Mesenchymal stem cell (in vitro differentiated cells and primary cell): Measurements from ENCODE around the gene SLC4A1.

Experiments
- DNase-seq: peaks from one replicate; pipeline ENCODE4 v3.0.0-alpha.2; 2013
- H2AFZ ChIP-seq: one replicate; pipeline ENCODE4 v1.6.1; 2013; ENCODE audit warnings: low read depth, mild to moderate bottlenecking, control low read depth, inconsistent platforms, low read length, moderate library complexity
- H2AK5ac ChIP-seq: 2 replicates; pipeline ENCODE4 v1.6.1; 2013; ENCODE audit warnings: low read length, moderate library complexity, mild to moderate bottlenecking, inconsistent platforms; ENCODE audit not compliant: severe bottlenecking
- H2BK120ac ChIP-seq: one replicate; pipeline ENCODE4 v1.6.1; 2013; ENCODE audit warnings: low read depth, mild to moderate bottlenecking, inconsistent platforms, low read length, moderate library complexity
- H2BK12ac ChIP-seq, 2 experiments: one replicate each; pipeline ENCODE4 v1.6.1; 2013; ENCODE audit warnings: inconsistent platforms in 2 of 2, low read length in 2 of 2, mild to moderate bottlenecking in 2 of 2, moderate library complexity in 2 of 2, control low read depth in 1 of 2
- H2BK15ac ChIP-seq: one replicate; pipeline ENCODE4 v1.6.1; 2013; ENCODE audit warnings: mild to moderate bottlenecking, low read depth, inconsistent platforms; ENCODE audit not compliant: poor library complexity, severe bottlenecking
- H2BK5ac ChIP-seq: 2 replicates; pipeline ENCODE4 v1.6.1; 2013; ENCODE audit warnings: low read depth, mild to moderate bottlenecking, low read length, control low read depth, inconsistent platforms; ENCODE audit not compliant: poor library complexity, severe bottlenecking
- H3K14ac ChIP-seq, 2 experiments: one replicate each; pipeline ENCODE4 v1.6.1; 2013; ENCODE audit warnings: inconsistent platforms in 2 of 2, low read length in 2 of 2, control low read depth in 1 of 2, mild to moderate bottlenecking in 1 of 2, moderate library complexity in 1 of 2
- H3K18ac ChIP-seq, 2 experiments: one replicate each; pipeline ENCODE4 v1.6.1; 2013; ENCODE audit warnings: inconsistent platforms in 2 of 2, low read length in 2 of 2, control low read depth in 1 of 2, low read depth in 1 of 2, mild to moderate bottlenecking in 1 of 2
- H3K23ac ChIP-seq, 2 experiments: one replicate each; pipeline ENCODE4 v1.6.1; 2013; ENCODE audit warnings: inconsistent platforms in 2 of 2, low read length in 2 of 2, mild to moderate bottlenecking in 2 of 2, moderate library complexity in 2 of 2, control low read depth in 1 of 2
- H3K27ac ChIP-seq: 2 replicates; pipeline ENCODE4 v1.5.1; 2013; ENCODE audit warnings: mild to moderate bottlenecking, moderate library complexity, low read length, control low read depth, inconsistent platforms; ENCODE audit not compliant: poor library complexity, severe bottlenecking
- H3K27me3 ChIP-seq, 2 experiments: 2 replicates each; pipeline versions ENCODE4 v1.6.1 to v1.7.0; 2013; ENCODE audit warnings: low read length in 2 of 2, mild to moderate bottlenecking in 2 of 2, moderate library complexity in 2 of 2, control low read depth in 1 of 2, inconsistent platforms in 1 of 2; ENCODE audit not compliant: control insufficient read depth in 1 of 2, insufficient read depth in 1 of 2
- H3K36me3 ChIP-seq, 2 experiments: 2 replicates each; pipeline versions ENCODE4 v1.6.1 to v1.7.0; 2013; ENCODE audit warnings: low read length in 2 of 2, control low read depth in 1 of 2, inconsistent platforms in 1 of 2, low read depth in 1 of 2, mild to moderate bottlenecking in 1 of 2; ENCODE audit not compliant: insufficient read depth in 2 of 2, control insufficient read depth in 1 of 2
- H3K4ac ChIP-seq, 2 experiments: one replicate each; pipeline ENCODE4 v1.6.1; 2013; ENCODE audit warnings: inconsistent platforms in 2 of 2, low read length in 2 of 2, mild to moderate bottlenecking in 2 of 2, moderate library complexity in 2 of 2, control low read depth in 1 of 2, low read depth in 1 of 2
- H3K4me1 ChIP-seq: 2 replicates; pipeline ENCODE4 v1.6.1; 2013; ENCODE audit warnings: low read depth, low read length, control low read depth; ENCODE audit not compliant: control insufficient read depth, insufficient read depth
- H3K4me2 ChIP-seq: 2 replicates; pipeline ENCODE4 v1.6.1; 2013; ENCODE audit warnings: low read length, mild to moderate bottlenecking, inconsistent platforms; ENCODE audit not compliant: poor library complexity, severe bottlenecking
- H3K4me3 ChIP-seq, 2 experiments: 2 replicates each; pipeline versions ENCODE4 v1.5.1 to v1.7.0; 2013; ENCODE audit warnings: low read length in 2 of 2, mild to moderate bottlenecking in 2 of 2, control low read depth in 1 of 2, low read depth in 1 of 2; ENCODE audit not compliant: insufficient read depth in 1 of 2
- H3K79me1 ChIP-seq: replicated peaks from 2 replicates; pipeline ENCODE4 v1.6.1; 2013; ENCODE audit warnings: mild to moderate bottlenecking, control low read depth, low read length, inconsistent platforms; ENCODE audit not compliant: poor library complexity, severe bottlenecking
- H3K9ac ChIP-seq: 2 replicates; pipeline ENCODE4 v1.7.0; 2013; ENCODE audit warnings: mild to moderate bottlenecking, low read length, moderate library complexity
- H3K9me3 ChIP-seq: 2 replicates; pipeline ENCODE4 v1.7.0; 2013; ENCODE audit warnings: mild to moderate bottlenecking, low read length; ENCODE audit not compliant: control insufficient read depth
- H4K8ac ChIP-seq: one replicate; pipeline ENCODE4 v1.6.1; 2013; ENCODE audit warnings: inconsistent platforms, mild to moderate bottlenecking, low read length, moderate library complexity
- H4K91ac ChIP-seq: one replicate; pipeline ENCODE4 v1.6.1; 2013; ENCODE audit warnings: mild to moderate bottlenecking, low read length, inconsistent platforms
- WGBS: methylation state at CpG from one replicate; pipeline ENCODE4 v1.1.7; 2013; ENCODE audit warnings: mixed read lengths; 5-methylcytosine and 5-hydroxymethylcytosine counted together

The SLC4A1 gene

GRCh38 chr17:44204441-44204882 is 63.5 kb downstream of the SLC4A1 start:
- Histone ChIP-seq H2BK5ac (no peak overlapping the region), H2BK120ac (no peak overlapping the region), H3K79me1 (peaks cover 19% of the 10 kb centered on the region), H3K4me3 (no peak overlapping the region), H2BK12ac (peak overlapping the region in 1 of 2 experiments; percentile 3), H3K27me3 (no peaks in the 10 kb centered on the region), H2BK15ac (no peak overlapping the region), H3K9me3 (no peaks in the 10 kb centered on the region), H3K23ac (no peak overlapping the region), H2AK5ac (no peak overlapping the region), H4K91ac (no peak overlapping the region), H3K4me2 (no peak overlapping the region), H2AFZ (no peak overlapping the region), H3K4me1 (peaks cover 11% of the 10 kb centered on the region), H3K27ac (no peak overlapping the region), H3K14ac (no peak overlapping the region), H3K18ac (no peak overlapping the region), H4K8ac (peak overlapping the region; percentile 8), H3K4ac (no peak overlapping the region), H3K36me3 (peaks cover 30 to 34% of the 10 kb centered on the region in 2 experiments), H3K9ac (peak overlapping the region; percentile 6)
- 48% methylated on average over 5 of the region's 5 CpGs for WGBS
- DNase-seq, result peak; percentile 68

- no peak overlapping the region for H2BK15ac ChIP-seq
- H3K23ac ChIP-seq, result no peak overlapping the region
- H4K91ac ChIP-seq, result no peak overlapping the region
- H3K4ac ChIP-seq, result no peak overlapping the region
- H3K79me1 ChIP-seq, result peaks cover 16% of the 10 kb centered on the region
- H2AK5ac ChIP-seq, result no peak overlapping the region
- no peak overlapping the region for H2BK5ac ChIP-seq
- no peaks in the 10 kb centered on the region for H3K27me3 ChIP-seq
- H3K9me3 ChIP-seq, result no peaks in the 10 kb centered on the region
- H3K4me1 ChIP-seq, result peaks cover 11% of the 10 kb centered on the region
- H3K9ac ChIP-seq, result peak overlapping the region; percentile 42
- no peak overlapping the region for H3K4me2 ChIP-seq
- peak; percentile 51 for DNase-seq
- WGBS, result 67% methylated on average over 9 of the region's 9 CpGs
- peak overlapping the region in 1 of 2 experiments; percentile 28 for H3K4me3 ChIP-seq
- peak overlapping the region in 1 of 2 experiments; percentile 3 for H2BK12ac ChIP-seq
- H3K27ac ChIP-seq, result no peak overlapping the region
- H3K18ac ChIP-seq, result peak overlapping the region in 1 of 2 experiments; percentile 55
- peak overlapping the region; percentile 8 for H4K8ac ChIP-seq
- H3K14ac ChIP-seq, result no peak overlapping the region
- H2AFZ ChIP-seq, result no peak overlapping the region
- H3K36me3 ChIP-seq, result peaks cover 25 to 28% of the 10 kb centered on the region in 2 experiments
- no peak overlapping the region for H2BK120ac ChIP-seq
Measured at GRCh38 chr17:44203731-44204440, 64.0 kb downstream of the SLC4A1 start.

GRCh38 chr17:44202756-44203155 is 65.2 kb downstream of the SLC4A1 start:
- no peak overlapping the region for H3K23ac ChIP-seq
- H2BK120ac ChIP-seq, result no peak overlapping the region
- H2AFZ ChIP-seq, result no peak overlapping the region
- no peak overlapping the region for H2AK5ac ChIP-seq
- H2BK12ac ChIP-seq, result peak overlapping the region in 1 of 2 experiments; percentile 1
- 90% methylated on average over 4 of the region's 4 CpGs for WGBS
- peak overlapping the region; percentile 42 for H3K9ac ChIP-seq
- peaks cover 14% of the 10 kb centered on the region for H3K4me1 ChIP-seq
- no peak overlapping the region for H4K91ac ChIP-seq
- no peaks in the 10 kb centered on the region for H3K27me3 ChIP-seq
- H3K4me3 ChIP-seq, result no peak overlapping the region
- no peak overlapping the region for H3K14ac ChIP-seq
- no peak overlapping the region for H2BK15ac ChIP-seq
- H3K27ac ChIP-seq, result no peak overlapping the region
- H3K36me3 ChIP-seq, result peaks cover 16 to 17% of the 10 kb centered on the region in 2 experiments
- no peak overlapping the region for H3K18ac ChIP-seq
- peaks cover 13% of the 10 kb centered on the region for H3K79me1 ChIP-seq
- H4K8ac ChIP-seq, result no peak overlapping the region
- H3K4ac ChIP-seq, result no peak overlapping the region
- H3K4me2 ChIP-seq, result no peak overlapping the region
- H3K9me3 ChIP-seq, result no peaks in the 10 kb centered on the region
- no peak for DNase-seq
- no peak overlapping the region for H2BK5ac ChIP-seq

GRCh38 chr17:44200478-44201155 is 67.3 kb downstream of the SLC4A1 start:
- 11% methylated on average over 30 of the region's 36 CpGs for WGBS
- H3K4me3 ChIP-seq, result peak overlapping the region; percentile 79 to 81
- peak overlapping the region; percentile 78 for H2AFZ ChIP-seq
- peaks cover 19 to 21% of the 10 kb centered on the region in 2 experiments for H3K36me3 ChIP-seq
- H2BK12ac ChIP-seq, result peak overlapping the region in 1 of 2 experiments; percentile 93
- peak overlapping the region; percentile 98 to 99 for H3K4ac ChIP-seq
- H3K9me3 ChIP-seq, result no peaks in the 10 kb centered on the region
- peak overlapping the region; percentile 98 for H4K8ac ChIP-seq
- H2BK15ac ChIP-seq, result peak overlapping the region; percentile 68
- peak overlapping the region in 1 of 2 experiments; percentile 57 for H3K23ac ChIP-seq
- H2AK5ac ChIP-seq, result peak overlapping the region; percentile 82
- H4K91ac ChIP-seq, result peak overlapping the region; percentile 94
- peak overlapping the region in 1 of 2 experiments; percentile 91 for H3K14ac ChIP-seq
- peak overlapping the region; percentile 91 for H3K27ac ChIP-seq
- peaks cover 10% of the 10 kb centered on the region for H3K79me1 ChIP-seq
- peak overlapping the region; percentile 87 for H3K4me2 ChIP-seq
- H2BK120ac ChIP-seq, result peak overlapping the region; percentile 59
- DNase-seq, result no peak
- H2BK5ac ChIP-seq, result no peak overlapping the region
- no peaks in the 10 kb centered on the region for H3K27me3 ChIP-seq
- peaks cover 20% of the 10 kb centered on the region for H3K4me1 ChIP-seq
- H3K18ac ChIP-seq, result peak overlapping the region; percentile 95 to 98
- H3K9ac ChIP-seq, result peak overlapping the region; percentile 88
